Endothelial cell (in vitro differentiated cells): Measurements from ENCODE around the gene SLC18B1. TPM values are rescaled to one million over a fixed set of nuclear protein-coding genes. Genes with fewer than 3 reads are reported as not detected.

Experiments used
- DNase-seq: peaks from one replicate; pipeline ENCODE4 v3.0.0; 2021; ENCODE audit warnings: low spot score
- H3K27ac Mint-ChIP-seq: one replicate; pipeline ENCODE4 v1.8.0; 2021; ENCODE audit warnings: mixed read lengths, inconsistent platforms; ENCODE audit not compliant: unreplicated experiment
- H3K27me3 Mint-ChIP-seq: one replicate; pipeline ENCODE4 v1.8.0; 2021; ENCODE audit warnings: mild to moderate bottlenecking, moderate library complexity, mixed read lengths, inconsistent platforms; ENCODE audit not compliant: unreplicated experiment
- H3K36me3 Mint-ChIP-seq: one replicate; pipeline ENCODE4 v1.8.0; 2021; ENCODE audit warnings: mild to moderate bottlenecking, low read depth, mixed read lengths, inconsistent platforms; ENCODE audit not compliant: unreplicated experiment
- H3K4me1 Mint-ChIP-seq: one replicate; pipeline ENCODE4 v1.8.0; 2021; ENCODE audit warnings: mild to moderate bottlenecking, mixed read lengths, inconsistent platforms; ENCODE audit not compliant: unreplicated experiment
- H3K4me3 Mint-ChIP-seq: one replicate; pipeline ENCODE4 v1.8.0; 2021; ENCODE audit warnings: mild to moderate bottlenecking, mixed read lengths, inconsistent platforms; ENCODE audit not compliant: unreplicated experiment
- H3K9me3 Mint-ChIP-seq: one replicate; pipeline ENCODE4 v1.8.0; 2021; ENCODE audit warnings: mixed read lengths, inconsistent platforms; ENCODE audit not compliant: unreplicated experiment
- total RNA-seq: library from RNA; stranded (reverse); fragmentation: NEBNext Ultra II Directional; extraction: Animal tissue kit (Norgen Biotek cat#: 25700); gene quantifications from one replicate; pipeline ENCODE4 v1.2.1, GENCODE V29; 2021; ENCODE audit not compliant: unreplicated experiment
- TF ChIP-seq, protein P1 (sequence below): fragments of 200-600 bp; sonication (generic); IDR thresholded peaks from one replicate; pipeline ENCODE4 v1.5.0; 2021; ENCODE audit warnings: antibody characterized with exemption; ENCODE audit not compliant: unreplicated experiment

Gene SLC18B1
- total RNA-seq, 1 donor from 2014 or later = 11.1 TPM

DNA sequence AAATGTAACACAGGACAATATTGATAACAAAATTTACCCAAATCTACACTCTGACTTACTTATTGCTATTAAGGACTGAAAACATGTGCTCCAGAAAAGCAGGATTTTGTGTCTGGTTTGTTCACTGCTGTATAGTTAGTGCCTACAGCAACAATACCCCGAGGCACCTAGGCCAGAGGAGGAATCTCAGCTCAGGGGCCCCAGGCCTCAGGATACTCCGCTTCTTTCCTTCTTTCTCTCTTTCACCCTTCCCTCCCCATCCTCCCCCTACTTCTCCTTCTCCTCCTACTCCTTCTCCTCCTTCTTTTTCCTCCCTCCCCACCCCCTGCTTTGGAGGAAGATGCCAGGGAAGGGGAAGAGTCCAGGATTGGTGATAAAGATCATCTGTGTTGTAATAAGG is 39.7 kb downstream of the SLC18B1 start:
- no peaks in the 10 kb centered on the region for H3K9me3 Mint-ChIP-seq
- TF ChIP-seq, protein P1, sequence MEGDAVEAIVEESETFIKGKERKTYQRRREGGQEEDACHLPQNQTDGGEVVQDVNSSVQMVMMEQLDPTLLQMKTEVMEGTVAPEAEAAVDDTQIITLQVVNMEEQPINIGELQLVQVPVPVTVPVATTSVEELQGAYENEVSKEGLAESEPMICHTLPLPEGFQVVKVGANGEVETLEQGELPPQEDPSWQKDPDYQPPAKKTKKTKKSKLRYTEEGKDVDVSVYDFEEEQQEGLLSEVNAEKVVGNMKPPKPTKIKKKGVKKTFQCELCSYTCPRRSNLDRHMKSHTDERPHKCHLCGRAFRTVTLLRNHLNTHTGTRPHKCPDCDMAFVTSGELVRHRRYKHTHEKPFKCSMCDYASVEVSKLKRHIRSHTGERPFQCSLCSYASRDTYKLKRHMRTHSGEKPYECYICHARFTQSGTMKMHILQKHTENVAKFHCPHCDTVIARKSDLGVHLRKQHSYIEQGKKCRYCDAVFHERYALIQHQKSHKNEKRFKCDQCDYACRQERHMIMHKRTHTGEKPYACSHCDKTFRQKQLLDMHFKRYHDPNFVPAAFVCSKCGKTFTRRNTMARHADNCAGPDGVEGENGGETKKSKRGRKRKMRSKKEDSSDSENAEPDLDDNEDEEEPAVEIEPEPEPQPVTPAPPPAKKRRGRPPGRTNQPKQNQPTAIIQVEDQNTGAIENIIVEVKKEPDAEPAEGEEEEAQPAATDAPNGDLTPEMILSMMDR = no peak
- H3K4me3 Mint-ChIP-seq = no peak overlapping the region

GRCh38 chr6:132752255-132752654 is 46.2 kb downstream of the SLC18B1 start:
- H3K36me3 Mint-ChIP-seq = no peaks in the 10 kb centered on the region
- TF ChIP-seq, protein P1 = no peak

More for the DNA sequence above, 39.7 kb downstream of the SLC18B1 start:
- Mint-ChIP-seq H3K36me3 (no peaks in the 10 kb centered on the region), H3K27ac (no peak overlapping the region), H3K4me1 (peaks cover 5% of the 10 kb centered on the region), H3K27me3 (peaks cover 1% of the 10 kb centered on the region)
- DNase-seq = no peak

DNA sequence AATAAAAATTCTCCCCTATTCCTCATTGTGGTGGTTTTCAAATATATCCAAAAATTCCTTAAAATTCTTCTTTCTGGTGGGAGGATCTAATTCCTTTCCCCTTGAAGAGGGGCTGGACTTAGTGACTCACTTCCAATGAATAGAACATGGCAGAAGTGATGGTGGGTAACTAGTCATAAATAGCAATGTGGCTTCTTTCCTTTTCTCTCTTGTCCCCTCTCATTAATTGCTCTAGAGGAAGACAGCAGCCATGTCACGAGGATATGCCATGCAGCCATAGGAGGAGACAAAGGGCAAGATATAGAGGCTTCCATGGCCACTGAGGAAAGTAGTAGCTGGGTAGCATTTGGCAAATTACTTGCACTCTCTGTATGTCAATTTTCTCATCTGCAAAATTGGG is 46.6 kb downstream of the SLC18B1 start:
- Mint-ChIP-seq H3K27me3 (peaks cover 1% of the 10 kb centered on the region), H3K9me3 (no peaks in the 10 kb centered on the region)
- no peak for DNase-seq

More at GRCh38 chr6:132752255-132752654, 46.2 kb downstream of the SLC18B1 start:
- Mint-ChIP-seq H3K4me1 (no peaks in the 10 kb centered on the region), H3K9me3 (no peaks in the 10 kb centered on the region), H3K4me3 (no peak overlapping the region), H3K27ac (no peak overlapping the region), H3K27me3 (peaks cover 1% of the 10 kb centered on the region)
- no peak for DNase-seq

DNA sequence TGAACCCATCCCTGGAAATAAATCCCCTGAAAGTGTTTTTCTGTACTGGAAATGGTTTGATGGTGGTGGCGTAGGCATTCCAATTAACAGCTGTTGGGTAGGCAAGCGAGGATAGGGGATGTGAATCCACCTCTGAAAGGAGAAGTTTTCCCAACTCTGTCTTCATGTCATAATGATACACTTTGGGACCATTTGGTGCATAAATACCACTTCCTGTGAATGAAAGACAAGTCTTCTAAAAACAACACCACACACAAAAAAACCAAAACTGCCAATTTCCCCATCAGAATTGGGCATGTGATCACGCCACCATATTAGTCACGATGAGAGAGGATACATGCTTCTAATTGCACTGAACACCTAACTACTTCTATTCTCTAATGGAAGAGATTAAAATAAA is 47.1 kb downstream of the SLC18B1 start:
- H3K9me3 Mint-ChIP-seq = no peaks in the 10 kb centered on the region
- H3K36me3 Mint-ChIP-seq = no peaks in the 10 kb centered on the region
- peaks cover 3% of the 10 kb centered on the region for H3K27me3 Mint-ChIP-seq
- TF ChIP-seq, protein P1 = no peak
- DNase-seq = no peak
- no peak overlapping the region for H3K27ac Mint-ChIP-seq
- H3K4me1 Mint-ChIP-seq = no peaks in the 10 kb centered on the region
- H3K4me3 Mint-ChIP-seq = no peak overlapping the region

More for the DNA sequence above, 46.6 kb downstream of the SLC18B1 start:
- TF ChIP-seq, protein P1 = no peak
- Mint-ChIP-seq H3K27ac (no peak overlapping the region), H3K36me3 (no peaks in the 10 kb centered on the region), H3K4me3 (no peak overlapping the region), H3K4me1 (no peaks in the 10 kb centered on the region)

GRCh38 chr6:132750455-132751248 is 47.8 kb downstream of the SLC18B1 start:
- no peaks in the 10 kb centered on the region for H3K9me3 Mint-ChIP-seq
- no peaks in the 10 kb centered on the region for H3K36me3 Mint-ChIP-seq
- H3K27me3 Mint-ChIP-seq = peaks cover 2% of the 10 kb centered on the region
- no peak overlapping the region for H3K4me3 Mint-ChIP-seq
- no peak for DNase-seq
- TF ChIP-seq, protein P1 = no peak
- H3K4me1 Mint-ChIP-seq = no peaks in the 10 kb centered on the region
- H3K27ac Mint-ChIP-seq = no peak overlapping the region
